Measurements from ENCODE around the gene FBXW4.

The FBXW4 gene

DNA sequence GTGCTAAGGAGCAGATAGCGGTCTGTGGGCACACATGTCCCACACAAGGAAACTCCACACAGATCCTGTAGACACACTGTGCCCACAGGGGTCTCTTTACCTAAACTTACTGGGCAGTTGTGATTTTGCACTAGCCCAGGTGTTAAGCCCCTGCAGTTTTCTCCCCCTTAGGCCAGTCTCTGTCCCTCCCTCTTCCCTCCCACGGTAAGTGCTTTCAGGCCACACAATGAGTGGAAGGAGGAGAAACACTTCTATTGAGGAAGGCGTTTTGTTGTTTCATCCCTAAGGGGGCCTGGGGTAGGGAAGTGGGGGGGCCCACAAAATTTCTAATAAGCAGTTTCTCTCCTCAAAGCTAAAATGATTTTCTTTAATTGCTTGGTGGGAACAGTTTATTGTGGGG, 51.4 kb downstream of the FBXW4 start:
- TF ChIP-seq, protein P1, sequence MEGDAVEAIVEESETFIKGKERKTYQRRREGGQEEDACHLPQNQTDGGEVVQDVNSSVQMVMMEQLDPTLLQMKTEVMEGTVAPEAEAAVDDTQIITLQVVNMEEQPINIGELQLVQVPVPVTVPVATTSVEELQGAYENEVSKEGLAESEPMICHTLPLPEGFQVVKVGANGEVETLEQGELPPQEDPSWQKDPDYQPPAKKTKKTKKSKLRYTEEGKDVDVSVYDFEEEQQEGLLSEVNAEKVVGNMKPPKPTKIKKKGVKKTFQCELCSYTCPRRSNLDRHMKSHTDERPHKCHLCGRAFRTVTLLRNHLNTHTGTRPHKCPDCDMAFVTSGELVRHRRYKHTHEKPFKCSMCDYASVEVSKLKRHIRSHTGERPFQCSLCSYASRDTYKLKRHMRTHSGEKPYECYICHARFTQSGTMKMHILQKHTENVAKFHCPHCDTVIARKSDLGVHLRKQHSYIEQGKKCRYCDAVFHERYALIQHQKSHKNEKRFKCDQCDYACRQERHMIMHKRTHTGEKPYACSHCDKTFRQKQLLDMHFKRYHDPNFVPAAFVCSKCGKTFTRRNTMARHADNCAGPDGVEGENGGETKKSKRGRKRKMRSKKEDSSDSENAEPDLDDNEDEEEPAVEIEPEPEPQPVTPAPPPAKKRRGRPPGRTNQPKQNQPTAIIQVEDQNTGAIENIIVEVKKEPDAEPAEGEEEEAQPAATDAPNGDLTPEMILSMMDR (IDR thresholded peaks at IDR 0.05): no peak

DNA sequence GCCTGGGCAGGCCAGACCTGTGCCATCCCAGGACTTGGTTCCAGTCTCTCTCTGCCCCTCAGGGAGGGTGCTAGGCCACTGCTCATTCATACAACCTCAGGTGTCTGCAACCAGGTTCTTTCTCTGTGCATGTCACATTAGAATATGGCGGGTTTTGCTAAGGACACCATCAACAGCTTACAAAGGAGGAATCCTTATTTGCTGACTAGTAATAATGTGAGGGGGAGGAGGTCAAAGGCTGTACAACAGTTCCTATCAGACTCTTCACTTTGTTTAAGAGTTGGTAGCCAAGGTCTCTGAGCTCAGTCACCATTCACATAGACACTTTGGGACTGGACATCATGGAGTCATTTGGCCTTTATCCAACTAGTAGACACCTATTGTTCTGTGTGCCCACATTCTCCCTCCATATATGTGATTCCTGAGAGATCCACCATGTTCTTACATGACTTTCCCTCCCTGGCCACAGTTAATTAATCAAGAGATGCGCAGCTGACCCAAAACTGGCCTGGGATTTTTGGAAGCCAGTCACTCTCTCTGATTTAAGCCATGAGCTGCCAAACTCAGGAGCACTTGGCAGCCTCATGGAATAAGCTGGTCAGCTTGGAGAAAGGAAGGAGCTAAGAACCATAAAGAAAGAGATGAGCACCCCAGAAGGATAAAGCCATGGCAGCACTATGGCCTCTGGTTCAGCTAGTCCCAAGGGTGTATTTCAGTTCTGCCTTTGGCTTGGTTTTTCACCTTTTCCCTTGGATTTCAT, 55.6 kb downstream of the FBXW4 start:
- TF ChIP-seq, protein P1 (IDR thresholded peaks at IDR 0.05): no peak

DNA sequence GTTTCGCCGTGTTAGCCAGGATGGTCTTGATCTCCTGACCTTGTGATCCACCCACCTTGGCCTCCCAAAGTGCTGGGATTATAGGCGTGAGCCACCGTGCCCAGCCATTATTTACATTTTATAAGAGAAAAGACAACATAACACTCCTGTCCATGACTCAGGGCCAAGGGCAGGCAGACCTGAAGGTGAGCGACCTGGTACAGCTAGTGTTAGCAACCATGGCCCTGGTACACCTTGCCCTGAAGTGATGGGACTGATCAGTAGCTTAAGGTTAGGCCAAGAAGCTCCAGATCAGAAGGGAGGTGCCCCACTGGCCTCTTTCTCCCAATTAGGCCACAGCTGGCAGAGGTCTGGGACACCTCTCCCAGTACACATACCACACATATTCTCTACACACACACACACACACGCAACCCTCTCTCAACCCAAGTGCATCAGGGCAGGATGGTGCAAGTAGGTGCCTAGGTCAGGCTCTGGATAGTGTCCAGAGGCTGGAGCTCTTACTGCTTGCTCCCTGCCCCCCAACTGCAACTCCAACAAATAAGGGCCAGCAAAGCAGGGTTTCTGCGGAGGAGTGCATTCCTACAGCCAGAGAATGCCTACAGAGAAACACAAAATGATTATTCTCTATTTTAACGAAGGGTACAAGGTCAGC, 63.0 kb downstream of the FBXW4 start:
- TF ChIP-seq, protein P1 (IDR thresholded peaks at IDR 0.05): no peak

DNA sequence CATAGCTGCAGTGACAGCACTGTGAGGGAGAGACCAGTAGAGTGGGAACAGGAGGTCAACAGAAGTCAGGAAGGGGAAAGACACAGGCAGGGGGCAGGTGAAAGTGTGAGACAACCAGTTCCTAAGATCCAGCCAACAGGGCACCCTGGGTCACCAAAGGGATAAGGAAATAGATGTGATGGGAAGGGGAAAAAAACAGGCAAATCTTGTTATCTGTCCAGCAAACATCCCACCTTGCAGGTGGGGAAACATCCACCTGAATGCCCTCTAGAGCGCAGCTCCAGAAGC, 64.4 kb downstream of the FBXW4 start:
- TF ChIP-seq, protein P1 (IDR thresholded peaks at IDR 0.05): no peak

DNA sequence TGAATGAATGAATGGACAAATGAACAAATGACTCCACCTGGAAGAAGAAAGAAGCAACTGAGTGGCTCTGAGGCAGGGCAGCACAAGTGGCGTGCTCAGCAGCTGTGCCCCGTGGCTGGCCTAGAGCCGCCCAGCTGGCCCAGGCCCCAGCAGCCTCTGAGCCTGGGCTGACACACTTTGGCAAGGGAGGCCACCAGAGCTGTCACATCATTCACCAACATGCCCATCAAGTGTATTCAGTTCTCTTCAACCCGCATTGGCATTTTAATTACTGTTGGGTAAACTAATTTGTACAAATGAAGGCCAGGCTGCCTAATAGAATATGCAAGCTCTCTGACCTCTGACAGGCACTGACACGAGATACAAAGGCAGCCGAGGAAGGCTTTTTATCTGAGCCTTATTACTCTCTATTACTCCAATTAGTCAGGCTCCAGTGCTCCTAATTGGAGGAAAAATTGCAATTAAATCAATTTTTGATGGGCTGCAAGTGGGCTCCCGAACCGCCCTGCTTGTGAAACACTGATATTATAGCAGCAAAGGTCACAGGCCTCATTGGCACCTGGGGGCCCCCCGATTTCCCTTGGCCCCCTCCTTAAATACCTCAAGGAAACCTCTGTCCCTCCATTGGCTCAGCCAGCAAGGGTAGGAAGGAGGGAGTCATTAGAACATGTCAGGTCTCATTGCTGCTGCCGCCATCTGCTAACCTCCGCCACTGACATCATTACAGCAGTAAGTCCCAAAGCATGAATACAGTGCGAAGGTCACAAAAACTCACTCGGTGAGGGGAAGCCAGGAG, 64.9 kb downstream of the FBXW4 start:
- TF ChIP-seq, protein P1 (IDR thresholded peaks at IDR 0.05): no peak

DNA sequence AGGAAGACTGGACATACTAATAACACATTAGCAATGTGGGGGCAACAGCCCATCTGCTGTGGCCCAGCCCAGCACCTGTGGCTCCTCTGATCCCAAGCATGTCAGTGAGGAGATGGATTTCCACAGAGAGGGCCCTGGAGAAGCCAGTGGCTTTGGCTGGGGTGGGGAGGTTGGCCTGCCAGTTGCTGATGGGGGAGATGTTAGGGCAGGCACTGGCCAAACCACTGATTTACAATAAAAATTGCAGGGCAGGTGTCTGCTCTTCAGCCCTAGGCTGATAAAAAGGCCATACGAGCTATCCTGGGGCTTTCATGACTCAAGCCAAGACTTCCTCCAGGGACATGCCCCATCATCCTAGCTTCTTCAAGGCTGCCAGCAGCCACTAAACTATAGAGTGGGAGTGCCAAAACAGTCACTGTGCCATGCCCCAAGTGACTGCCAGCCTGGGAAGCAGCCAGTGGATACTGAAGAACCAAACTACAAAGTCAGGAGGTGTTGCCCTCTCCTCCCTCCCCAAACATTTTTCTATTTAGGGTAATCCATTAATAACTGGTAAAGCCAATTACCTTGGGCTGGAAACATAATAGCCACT, 69.1 kb downstream of the FBXW4 start:
- TF ChIP-seq, protein P1 (IDR thresholded peaks at IDR 0.05): no peak

DNA sequence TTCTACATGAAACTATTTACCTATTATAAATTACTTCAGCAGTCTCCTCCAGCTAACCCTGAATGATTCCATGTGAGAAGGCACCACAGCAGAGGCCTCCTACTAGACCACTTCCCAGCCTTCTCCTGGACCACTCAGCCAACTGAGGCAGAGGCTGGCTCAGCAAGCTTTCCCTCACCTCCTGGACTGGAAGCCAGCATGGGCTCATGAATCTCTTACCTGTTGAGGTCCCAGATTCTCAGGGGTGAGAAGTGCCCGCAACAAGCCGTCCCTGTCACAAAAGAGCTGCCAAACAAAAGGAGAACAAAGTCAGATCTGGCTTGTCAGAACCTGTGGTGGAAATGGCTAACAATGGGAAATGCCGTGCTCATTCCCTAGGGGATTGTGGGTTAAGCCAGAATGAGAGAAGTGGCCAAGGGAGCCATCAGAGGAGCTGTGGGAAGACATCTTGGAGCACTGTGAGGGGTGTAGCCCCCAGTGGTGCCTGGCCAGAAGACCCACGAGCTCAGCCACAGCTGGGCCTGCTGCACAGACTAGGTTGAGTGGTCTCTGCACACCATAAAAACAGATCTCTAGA, 70.4 kb downstream of the FBXW4 start:
- TF ChIP-seq, protein P1 (IDR thresholded peaks at IDR 0.05): no peak

All from LNCAP (cell line).